HG02588 (cell line): ENCODE results near the gene ARL9.
"Not testable (repeated sequence)": the region's sequence is repeated elsewhere in the genome, so short reads cannot be mapped to it uniquely, and the experiment has no call there.

Experiments
- ATAC-seq: cut with Tn5 transposase; IDR thresholded peaks from one replicate; pipeline ENCODE4 v1.9.1; 2021; ENCODE audit warnings: mild to moderate bottlenecking, moderate library complexity; ENCODE audit not compliant: unreplicated experiment

ARL9 gene

GRCh38 chr4:56505269-56506130 lies at the start of gene ARL9:
Gene ARL9, plus strand, starts transcription at chr4:56505791. Its CDS starts 72 bp downstream, at chr4:56505863.
- ATAC-seq = peak; percentile 74

- no peak for ATAC-seq
Measured at GRCh38 chr4:56460085-56460484, 45.5 kb upstream of the ARL9 start.

- no peak for ATAC-seq
Measured at GRCh38 chr4:56462157-56462556, 43.4 kb upstream of the ARL9 start.

- ATAC-seq = no peak
Measured at GRCh38 chr4:56463711-56464110, 41.9 kb upstream of the ARL9 start.

GRCh38 chr4:56464581-56464980 lies 41.0 kb upstream of the ARL9 start:
- ATAC-seq = no peak

- ATAC-seq = no peak
Measured at GRCh38 chr4:56465599-56466295, 39.8 kb upstream of the ARL9 start.

GRCh38 chr4:56466296-56466761 lies 39.3 kb upstream of the ARL9 start:
- not testable (repeated sequence) for ATAC-seq

- no peak for ATAC-seq
Measured at GRCh38 chr4:56466910-56467283, 38.7 kb upstream of the ARL9 start.

- peak; percentile 94 for ATAC-seq
Measured at GRCh38 chr4:56467284-56468096, 38.1 kb upstream of the ARL9 start, which contains the start of gene SRP72. Gene SRP72, plus strand, starts transcription at chr4:56467617. Its CDS starts 19 bp downstream, at chr4:56467636.

- ATAC-seq = peak; percentile 46
Measured at GRCh38 chr4:56468097-56468422, 37.5 kb upstream of the ARL9 start.

- no peak for ATAC-seq
Measured at GRCh38 chr4:56469489-56470210, 35.9 kb upstream of the ARL9 start.

- ATAC-seq = peak; percentile 81
Measured at GRCh38 chr4:56475917-56476316, 29.7 kb upstream of the ARL9 start.

GRCh38 chr4:56477192-56477702 lies 28.3 kb upstream of the ARL9 start:
- ATAC-seq = no peak

- ATAC-seq = no peak
Measured at GRCh38 chr4:56480691-56481090, 24.9 kb upstream of the ARL9 start.

GRCh38 chr4:56496241-56496640 lies 9.3 kb upstream of the ARL9 start:
- ATAC-seq = no peak

GRCh38 chr4:56511098-56511497 lies 5.5 kb downstream of the ARL9 start:
- no peak for ATAC-seq

- no peak for ATAC-seq
Measured at GRCh38 chr4:56512166-56512565, 6.6 kb downstream of the ARL9 start.

- ATAC-seq = no peak
Measured at GRCh38 chr4:56513517-56513916, 7.9 kb downstream of the ARL9 start.

- ATAC-seq = peak; percentile 94
Measured at GRCh38 chr4:56530269-56531148, 24.9 kb downstream of the ARL9 start.
